Measurements from ENCODE around the gene CDC123.
"Not testable (repeated sequence)": the region's sequence is repeated elsewhere in the genome, so short reads cannot be mapped to it uniquely, and the experiment has no call there.

Gene CDC123

DNA sequence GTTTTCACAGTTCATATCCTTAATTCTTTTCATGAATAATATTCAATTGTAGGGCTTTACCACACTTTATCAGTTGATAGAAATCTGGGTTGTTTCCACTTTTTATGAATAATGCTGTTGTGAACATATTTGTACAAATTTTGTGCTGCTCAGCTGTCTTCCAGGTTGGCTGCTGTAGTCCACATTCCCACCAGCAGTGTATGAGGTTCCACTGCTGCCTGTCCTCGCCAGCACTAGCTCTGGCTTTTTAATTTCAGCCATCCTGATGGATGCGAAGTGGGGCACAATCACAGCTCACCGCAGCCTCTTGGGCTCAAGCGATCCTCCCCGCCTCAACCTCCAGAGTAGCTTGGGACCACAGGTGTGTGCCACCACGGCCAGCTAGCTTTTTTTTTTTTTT, 33.1 kb upstream of the CDC123 start:
- no peak for DNase-seq (ENCODE audit: low read depth)

DNA sequence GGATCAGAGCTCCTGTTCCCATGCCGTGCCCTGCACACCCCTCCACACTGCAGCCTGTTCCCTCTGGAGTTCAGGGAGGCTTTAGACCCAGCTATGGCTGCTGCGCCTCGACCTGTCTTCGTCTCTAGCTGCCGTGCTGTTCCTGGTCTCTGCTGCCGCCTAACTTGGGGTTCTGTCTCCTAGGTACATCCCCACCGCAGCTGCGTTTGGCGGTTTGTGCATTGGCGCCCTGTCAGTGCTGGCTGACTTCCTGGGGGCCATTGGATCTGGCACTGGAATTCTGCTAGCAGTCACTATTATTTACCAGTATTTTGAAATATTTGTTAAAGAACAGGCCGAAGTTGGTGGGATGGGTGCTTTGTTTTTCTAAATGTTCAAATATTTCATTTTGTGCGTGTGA, 31.9 kb upstream of the CDC123 start:
- no peak for DNase-seq (ENCODE audit: low read depth)
- TF ChIP-seq, protein P1, sequence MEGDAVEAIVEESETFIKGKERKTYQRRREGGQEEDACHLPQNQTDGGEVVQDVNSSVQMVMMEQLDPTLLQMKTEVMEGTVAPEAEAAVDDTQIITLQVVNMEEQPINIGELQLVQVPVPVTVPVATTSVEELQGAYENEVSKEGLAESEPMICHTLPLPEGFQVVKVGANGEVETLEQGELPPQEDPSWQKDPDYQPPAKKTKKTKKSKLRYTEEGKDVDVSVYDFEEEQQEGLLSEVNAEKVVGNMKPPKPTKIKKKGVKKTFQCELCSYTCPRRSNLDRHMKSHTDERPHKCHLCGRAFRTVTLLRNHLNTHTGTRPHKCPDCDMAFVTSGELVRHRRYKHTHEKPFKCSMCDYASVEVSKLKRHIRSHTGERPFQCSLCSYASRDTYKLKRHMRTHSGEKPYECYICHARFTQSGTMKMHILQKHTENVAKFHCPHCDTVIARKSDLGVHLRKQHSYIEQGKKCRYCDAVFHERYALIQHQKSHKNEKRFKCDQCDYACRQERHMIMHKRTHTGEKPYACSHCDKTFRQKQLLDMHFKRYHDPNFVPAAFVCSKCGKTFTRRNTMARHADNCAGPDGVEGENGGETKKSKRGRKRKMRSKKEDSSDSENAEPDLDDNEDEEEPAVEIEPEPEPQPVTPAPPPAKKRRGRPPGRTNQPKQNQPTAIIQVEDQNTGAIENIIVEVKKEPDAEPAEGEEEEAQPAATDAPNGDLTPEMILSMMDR (conservative IDR thresholded peaks at IDR 0.05; ENCODE audit: control insufficient read depth, insufficient read depth, low read depth, low read length), result no peak
- no peak overlapping the region for H3K4me3 ChIP-seq (ENCODE audit: control insufficient read depth, low read depth, low read length)

More for the DNA sequence above, 33.1 kb upstream of the CDC123 start:
- TF ChIP-seq, protein P1 (conservative IDR thresholded peaks at IDR 0.05; ENCODE audit: control insufficient read depth, insufficient read depth, low read depth, low read length), result no peak
- no peak overlapping the region for H3K4me3 ChIP-seq (ENCODE audit: control insufficient read depth, low read depth, low read length)

DNA sequence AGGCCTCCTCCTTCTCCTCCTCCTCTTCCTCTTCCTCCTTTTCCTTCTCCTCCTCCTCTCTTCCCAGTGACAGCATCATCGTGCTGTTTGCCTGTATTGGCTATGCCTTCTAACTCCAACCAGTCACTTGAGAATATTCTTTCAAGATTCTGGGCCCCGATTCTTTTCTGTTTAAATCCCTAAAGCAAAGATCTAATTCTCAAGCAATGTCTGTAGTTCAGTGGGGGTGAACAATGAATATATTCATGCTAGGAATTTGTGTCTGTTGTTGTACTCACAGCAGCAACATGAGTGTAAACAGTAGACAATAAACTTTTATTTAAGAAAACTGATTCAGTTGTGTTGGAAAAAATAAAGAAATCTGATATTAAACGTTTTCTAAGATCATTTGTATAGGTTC, 31.0 kb upstream of the CDC123 start:
- TF ChIP-seq, protein P1 (conservative IDR thresholded peaks at IDR 0.05; ENCODE audit: control insufficient read depth, insufficient read depth, low read depth, low read length), result no peak
- no peak for DNase-seq (ENCODE audit: low read depth)
- no peak overlapping the region for H3K4me3 ChIP-seq (ENCODE audit: control insufficient read depth, low read depth, low read length)

DNA sequence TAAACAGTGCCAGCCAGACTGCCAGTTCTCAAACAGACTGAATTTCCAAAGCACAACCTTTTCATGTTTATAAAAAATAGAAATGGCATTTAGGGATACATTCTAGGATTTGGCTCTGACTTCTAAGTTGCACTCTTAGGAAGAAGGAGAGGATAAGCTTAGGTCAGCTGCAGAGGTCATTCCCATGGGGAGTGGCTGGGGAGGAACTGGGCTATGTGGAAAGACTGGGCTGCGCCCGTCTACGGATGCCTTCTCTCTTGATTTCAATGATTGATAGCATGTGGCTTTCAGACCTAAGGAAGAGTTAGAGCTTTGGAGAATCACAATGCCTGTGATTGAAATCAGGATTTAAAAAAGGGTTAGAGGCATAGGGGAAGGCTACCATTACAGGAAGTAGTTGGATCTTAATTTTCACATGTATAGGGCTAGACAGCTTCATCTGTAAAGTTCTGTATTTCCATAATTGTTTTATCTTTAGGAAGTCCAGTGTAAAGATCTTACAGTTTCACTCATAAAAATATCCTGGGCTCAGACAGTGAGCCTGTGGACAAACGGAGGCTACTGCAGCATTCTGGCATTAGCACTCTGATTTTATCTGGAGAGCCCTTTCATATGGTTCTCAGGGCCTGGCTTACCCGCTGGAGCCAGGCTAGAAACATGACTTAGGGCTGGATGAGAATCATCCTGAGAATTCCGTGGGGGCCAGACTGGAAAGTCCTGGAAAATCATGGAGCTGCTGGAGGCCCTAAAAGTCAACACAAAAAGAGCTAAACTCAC, 29.8 kb upstream of the CDC123 start:
- no peak for DNase-seq (ENCODE audit: low read depth)
- no peak overlapping the region for H3K4me3 ChIP-seq (ENCODE audit: control insufficient read depth, low read depth, low read length)

DNA sequence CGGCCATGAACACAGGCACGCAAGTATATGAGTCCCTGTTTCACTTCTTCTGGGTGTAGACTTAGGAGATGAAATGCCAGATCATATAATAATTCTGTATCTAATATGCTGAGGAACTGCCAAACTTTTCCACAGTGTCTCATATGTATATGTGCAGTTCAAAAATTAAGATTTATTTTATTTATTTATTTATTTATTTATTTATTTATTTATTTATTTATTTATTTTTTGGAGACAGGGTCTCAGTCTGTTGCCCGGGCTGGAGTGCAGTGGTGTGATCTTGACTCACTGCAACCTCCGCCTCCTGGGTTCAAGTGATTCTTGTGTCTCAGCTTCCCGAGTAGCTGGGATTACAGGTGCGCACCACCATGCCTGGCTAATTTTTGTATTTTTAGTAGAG, 24.5 kb upstream of the CDC123 start:
- DNase-seq (ENCODE audit: low read depth); H3K4me3 ChIP-seq (ENCODE audit: control insufficient read depth, low read depth, low read length): not testable (repeated sequence)

More for the DNA sequence above, 29.8 kb upstream of the CDC123 start:
- TF ChIP-seq, protein P1 (conservative IDR thresholded peaks at IDR 0.05; ENCODE audit: control insufficient read depth, insufficient read depth, low read depth, low read length), result no peak

DNA sequence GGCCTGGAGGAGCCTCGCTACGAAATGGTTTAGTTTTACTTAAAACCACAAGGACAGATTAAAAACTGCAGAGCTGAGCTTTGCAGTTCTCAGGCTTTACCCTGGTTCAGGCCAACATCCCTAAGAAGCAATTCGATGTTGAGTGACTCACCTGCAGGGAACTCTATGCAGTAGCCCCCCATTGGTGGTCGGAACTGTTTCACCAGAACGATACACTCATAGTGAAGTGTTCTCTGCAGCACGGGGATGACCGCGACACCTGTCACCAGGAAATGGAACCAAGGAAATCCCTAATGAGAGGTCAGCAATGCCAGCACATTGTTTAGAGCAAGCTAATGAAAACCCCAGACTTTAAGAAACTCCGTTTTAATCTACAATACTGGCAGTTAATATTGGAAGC, 18.3 kb upstream of the CDC123 start:
- H3K4me3 ChIP-seq (ENCODE audit: control insufficient read depth, low read depth, low read length), result no peak overlapping the region
- TF ChIP-seq, protein P1 (conservative IDR thresholded peaks at IDR 0.05; ENCODE audit: control insufficient read depth, insufficient read depth, low read depth, low read length), result no peak
- peak; percentile 55 for DNase-seq (ENCODE audit: low read depth)

DNA sequence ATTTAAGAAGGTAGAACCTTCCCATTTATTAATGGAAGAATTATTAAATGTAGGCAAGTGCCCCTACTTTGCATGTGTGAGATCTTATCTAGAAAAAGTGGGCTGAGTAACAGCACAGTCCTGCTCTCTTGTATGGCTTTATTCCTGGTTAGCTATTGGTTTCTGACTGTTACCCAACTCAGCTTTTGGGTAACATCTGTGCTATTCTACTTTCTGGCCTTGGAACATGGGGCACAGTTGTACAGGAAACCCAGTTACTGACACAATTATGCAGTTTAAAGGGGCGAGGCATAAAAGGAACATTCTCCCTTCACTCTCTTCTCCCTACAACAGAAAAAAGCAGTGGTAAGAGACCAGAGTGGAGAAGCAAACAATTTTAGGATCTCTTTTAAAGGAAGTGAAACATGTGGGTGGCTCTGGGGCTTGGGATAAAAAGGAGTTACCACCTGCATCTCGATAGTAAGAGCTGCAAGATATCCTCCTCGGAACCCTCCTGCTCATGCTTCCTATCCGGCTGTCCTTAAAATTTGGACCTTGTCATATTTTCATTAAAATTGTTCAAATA, 16.3 kb upstream of the CDC123 start:
- DNase-seq (ENCODE audit: low read depth), result no peak
- no peak overlapping the region for H3K4me3 ChIP-seq (ENCODE audit: control insufficient read depth, low read depth, low read length)
- TF ChIP-seq, protein P1 (conservative IDR thresholded peaks at IDR 0.05; ENCODE audit: control insufficient read depth, insufficient read depth, low read depth, low read length), result no peak

All from fibroblast of mammary gland (primary cell).